ENCODE data around the gene SLC25A5.
"Not testable (repeated sequence)": the region's sequence is repeated elsewhere in the genome, so short reads cannot be mapped to it uniquely, and the experiment has no call there.

SLC25A5 gene

GRCh38 chrX:119427024-119427794 lies 41.0 kb upstream of the SLC25A5 start:
- ChIA-PET POLR2A (interaction anchor here (2.2 kb wide), 1 partner anchor 41 kb away, joined by 6 read pairs; the partner anchor contains the start of gene SLC25A5), CTCF (no interaction called here)
- TF ChIP-seq LEF1 (IDR thresholded peaks at IDR 0.05; ENCODE audit: borderline replicate concordance) = no peak
- no peak for DNase-seq (ENCODE audit: extremely low spot score)

- DNase-seq (ENCODE audit: extremely low spot score) = no peak
- POLR2A ChIA-PET = no interaction called here
- TF ChIP-seq ELF4 (IDR thresholded peaks at IDR 0.05) (no peak), ZNF384 (IDR thresholded peaks at IDR 0.05) (no peak), L3MBTL2 (conservative IDR thresholded peaks at IDR 0.05) (no peak), TARDBP (IDR thresholded peaks at IDR 0.05) (no peak), BHLHE40 (IDR thresholded peaks at IDR 0.05; ENCODE audit: borderline replicate concordance) (no peak), SP1 (IDR thresholded peaks at IDR 0.05) (no peak), CTBP1 (IDR thresholded peaks at IDR 0.05; ENCODE audit: borderline replicate concordance) (no peak), FOXK2 (IDR thresholded peaks at IDR 0.05) (no peak), FOXM1 (IDR thresholded peaks at IDR 0.05; ENCODE audit: borderline replicate concordance) (no peak), LEF1 (IDR thresholded peaks at IDR 0.05; ENCODE audit: borderline replicate concordance) (no peak), NFRKB (IDR thresholded peaks at IDR 0.05) (no peak), ARNT (IDR thresholded peaks at IDR 0.05) (no peak), HDGF (IDR thresholded peaks at IDR 0.05; ENCODE audit: borderline replicate concordance) (no peak), PKNOX1 (IDR thresholded peaks at IDR 0.05) (no peak), FOXA1 (IDR thresholded peaks at IDR 0.05) (no peak), SUZ12 (IDR thresholded peaks at IDR 0.05) (no peak)
- CTCF ChIA-PET = no interaction called here
These were observed 40.5 kb upstream of the SLC25A5 start for GRCh38 chrX:119427795-119428185.

GRCh38 chrX:119429471-119429870 lies 38.8 kb upstream of the SLC25A5 start:
- no peak for DNase-seq (ENCODE audit: extremely low spot score)
- POLR2A ChIA-PET = interaction anchor here (1.1 kb wide), 1 partner anchor 39 kb away, joined by 3 read pairs; the partner anchor contains the start of gene SLC25A5
- no peak for TF ChIP-seq ELF4 (IDR thresholded peaks at IDR 0.05)
- TF ChIP-seq ARNT (IDR thresholded peaks at IDR 0.05) = no peak
- no peak for TF ChIP-seq PKNOX1 (IDR thresholded peaks at IDR 0.05)
- TF ChIP-seq SP1 (IDR thresholded peaks at IDR 0.05) = no peak
- no peak for TF ChIP-seq SUZ12 (IDR thresholded peaks at IDR 0.05)
- no peak for TF ChIP-seq LEF1 (IDR thresholded peaks at IDR 0.05; ENCODE audit: borderline replicate concordance)
- no peak for TF ChIP-seq FOXM1 (IDR thresholded peaks at IDR 0.05; ENCODE audit: borderline replicate concordance)
- TF ChIP-seq CTBP1 (IDR thresholded peaks at IDR 0.05; ENCODE audit: borderline replicate concordance) = no peak
- no peak for TF ChIP-seq ZNF384 (IDR thresholded peaks at IDR 0.05)
- TF ChIP-seq HDGF (IDR thresholded peaks at IDR 0.05; ENCODE audit: borderline replicate concordance) = no peak
- TF ChIP-seq TARDBP (IDR thresholded peaks at IDR 0.05) = no peak
- no peak for TF ChIP-seq FOXK2 (IDR thresholded peaks at IDR 0.05)
- CTCF ChIA-PET = no interaction called here

- CTCF ChIA-PET = not testable (repeated sequence)
These were observed 26.9 kb upstream of the SLC25A5 start for GRCh38 chrX:119441295-119441694.

GRCh38 chrX:119442286-119442685 lies 26.0 kb upstream of the SLC25A5 start:
- no peak for DNase-seq (ENCODE audit: extremely low spot score)
- CTCF ChIA-PET = no interaction called here
- POLR2A ChIA-PET = no interaction called here
- TF ChIP-seq SP1 (IDR thresholded peaks at IDR 0.05) (no peak), BHLHE40 (IDR thresholded peaks at IDR 0.05; ENCODE audit: borderline replicate concordance) (no peak), ZNF384 (IDR thresholded peaks at IDR 0.05) (no peak), FOXM1 (IDR thresholded peaks at IDR 0.05; ENCODE audit: borderline replicate concordance) (no peak)

More at GRCh38 chrX:119441295-119441694, 26.9 kb upstream of the SLC25A5 start:
- DNase-seq (ENCODE audit: extremely low spot score); POLR2A ChIA-PET: not testable (repeated sequence)
- TF ChIP-seq L3MBTL2 (conservative IDR thresholded peaks at IDR 0.05) (peak; percentile 77), NFRKB (IDR thresholded peaks at IDR 0.05) (0 out of 2 replicates have a peak, but pooled peaks have one; percentile 12)

- TF ChIP-seq ZNF384 (IDR thresholded peaks at IDR 0.05) = no peak
- no peak for TF ChIP-seq L3MBTL2 (conservative IDR thresholded peaks at IDR 0.05)
- TF ChIP-seq FOXK2 (IDR thresholded peaks at IDR 0.05) = no peak
- no peak for TF ChIP-seq SP1 (IDR thresholded peaks at IDR 0.05)
- no peak for TF ChIP-seq CTBP1 (IDR thresholded peaks at IDR 0.05; ENCODE audit: borderline replicate concordance)
- TF ChIP-seq FOXM1 (IDR thresholded peaks at IDR 0.05; ENCODE audit: borderline replicate concordance) = no peak
- TF ChIP-seq LEF1 (IDR thresholded peaks at IDR 0.05; ENCODE audit: borderline replicate concordance) = no peak
- TF ChIP-seq PKNOX1 (IDR thresholded peaks at IDR 0.05) = no peak
- no peak for TF ChIP-seq ELF4 (IDR thresholded peaks at IDR 0.05)
- TF ChIP-seq ARNT (IDR thresholded peaks at IDR 0.05) = no peak
- no peak for TF ChIP-seq SUZ12 (IDR thresholded peaks at IDR 0.05)
- TF ChIP-seq TARDBP (IDR thresholded peaks at IDR 0.05) = no peak
- TF ChIP-seq FOXA1 (IDR thresholded peaks at IDR 0.05) = no peak
- no peak for TF ChIP-seq HDGF (IDR thresholded peaks at IDR 0.05; ENCODE audit: borderline replicate concordance)
- TF ChIP-seq NFRKB (IDR thresholded peaks at IDR 0.05) = no peak
- TF ChIP-seq BHLHE40 (IDR thresholded peaks at IDR 0.05; ENCODE audit: borderline replicate concordance) = no peak
- POLR2A ChIA-PET = interaction anchor here (1.8 kb wide), 1 partner anchor 15 kb away, joined by 6 read pairs; the partner anchor contains the start of gene SLC25A5
- no peak for DNase-seq (ENCODE audit: extremely low spot score)
- CTCF ChIA-PET = no interaction called here
These were observed 15.0 kb upstream of the SLC25A5 start for GRCh38 chrX:119453202-119453601.

Data from HEK293T (cell line).